Endothelial cell of umbilical vein (primary cell): ENCODE results near the gene NHLRC1.

Source experiments
- CTCF ChIP-seq, 2 donors: IDR thresholded peaks; 1 replicate in 1 of 2; 2 replicates in 1 of 2; pipeline ENCODE4 v1.5.1; 2011; ENCODE audit warnings: low read length in 2 of 2, mild to moderate bottlenecking in 2 of 2, moderate library complexity in 2 of 2, control low read depth in 1 of 2, inconsistent platforms in 1 of 2, low read depth in 1 of 2; ENCODE audit not compliant: insufficient read depth in 1 of 2; ENCODE audit errors: extremely low read depth in 1 of 2
- EZH2 ChIP-seq: IDR thresholded peaks from 2 replicates; pipeline ENCODE4 v1.6.1; 2012; ENCODE audit warnings: borderline replicate concordance, low read depth, mild to moderate bottlenecking, moderate library complexity, low read length, inconsistent platforms; ENCODE audit not compliant: severe bottlenecking
- FOS ChIP-seq: IDR thresholded peaks from 2 replicates; pipeline ENCODE4 v1.6.1; 2011; ENCODE audit warnings: mild to moderate bottlenecking, low read length, moderate library complexity, borderline replicate concordance; ENCODE audit not compliant: insufficient read depth
- GATA2 ChIP-seq: IDR thresholded peaks from 2 replicates; pipeline ENCODE4 v1.7.0; 2011; ENCODE audit warnings: low read depth, mild to moderate bottlenecking, moderate library complexity, mixed read lengths, low read length; ENCODE audit not compliant: insufficient read length, insufficient read depth
- JUN ChIP-seq: IDR thresholded peaks from 2 replicates; pipeline ENCODE4 v1.6.1; 2011; ENCODE audit warnings: borderline replicate concordance, low read depth; ENCODE audit not compliant: insufficient read length, insufficient read depth
- MYC ChIP-seq: IDR thresholded peaks from one replicate; pipeline ENCODE4 v1.6.1; 2011; ENCODE audit warnings: mild to moderate bottlenecking, low read depth, low read length
- POLR2A ChIP-seq: IDR thresholded peaks from 2 replicates; pipeline ENCODE4 v1.6.1; 2012; ENCODE audit warnings: low read depth, mild to moderate bottlenecking, control low read depth, low read length
- POLR2AphosphoS5 ChIP-seq: IDR thresholded peaks from 2 replicates; pipeline ENCODE4 v1.6.1; 2012; ENCODE audit warnings: low read depth, mild to moderate bottlenecking, control low read depth, low read length, moderate library complexity; ENCODE audit not compliant: insufficient read depth
- TF ChIP-seq, protein P1 (sequence below): IDR thresholded peaks from 2 replicates; pipeline ENCODE4 v1.6.1; 2011; ENCODE audit not compliant: insufficient read depth, insufficient read length

DNA sequence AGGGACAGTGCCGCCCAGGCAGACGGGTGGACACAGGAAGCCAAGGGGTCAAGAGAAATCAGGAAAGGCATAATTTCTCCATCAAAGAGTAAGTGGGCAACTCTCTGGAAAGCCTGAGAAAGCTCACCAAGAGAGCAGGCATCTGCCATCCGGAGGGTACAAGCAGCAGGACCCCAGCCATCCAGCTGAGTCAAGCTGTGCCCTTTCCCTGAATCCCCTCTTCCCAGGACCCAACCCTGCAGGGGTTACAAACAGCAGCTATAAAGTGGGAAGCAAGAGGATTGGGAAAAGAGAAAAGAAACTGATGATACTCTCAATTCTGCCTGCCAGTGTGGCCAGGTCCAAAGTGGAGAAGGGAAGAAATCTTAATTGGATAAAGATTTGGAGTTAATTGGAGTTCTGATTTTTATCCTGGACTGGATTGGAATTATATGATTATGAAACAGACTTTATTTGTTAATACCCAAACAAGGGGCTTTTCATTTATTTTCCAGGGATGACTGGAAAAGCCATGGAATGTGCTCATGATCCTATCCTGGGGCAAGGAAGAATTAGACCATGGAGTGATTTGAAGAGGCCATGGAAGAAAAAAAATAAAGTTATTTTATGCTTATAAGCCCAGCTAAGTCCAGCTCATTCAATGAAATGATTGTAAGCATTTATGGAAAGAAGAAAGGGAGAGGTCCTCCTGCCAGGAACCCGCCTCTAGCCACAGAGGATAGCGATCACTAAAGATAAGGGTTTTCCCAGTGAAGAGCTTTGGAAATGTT is 34.9 kb downstream of the NHLRC1 start:
- TF ChIP-seq POLR2A, result no peak
- TF ChIP-seq GATA2, result no peak
- no peak for TF ChIP-seq CTCF (IDR thresholded peaks at IDR 0.05; ENCODE audit: extremely low read depth in 1 of 2, insufficient read depth in 1 of 2, low read depth in 1 of 2, low read length in 2 of 2)
- no peak for TF ChIP-seq MYC
- TF ChIP-seq JUN, result no peak
- TF ChIP-seq POLR2AphosphoS5, result no peak
- no peak for TF ChIP-seq EZH2
- TF ChIP-seq FOS, result no peak
- TF ChIP-seq, protein P1, sequence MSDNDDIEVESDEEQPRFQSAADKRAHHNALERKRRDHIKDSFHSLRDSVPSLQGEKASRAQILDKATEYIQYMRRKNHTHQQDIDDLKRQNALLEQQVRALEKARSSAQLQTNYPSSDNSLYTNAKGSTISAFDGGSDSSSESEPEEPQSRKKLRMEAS, result no peak
